Measurements from ENCODE around the gene ITGAL. TPM values are rescaled to one million over a fixed set of nuclear protein-coding genes. Genes with fewer than 3 reads are reported as not detected.
"Not testable (repeated sequence)": the region's sequence is repeated elsewhere in the genome, so short reads cannot be mapped to it uniquely, and the experiment has no call there.

Gene ITGAL
- polyA plus RNA-seq (ENCODE audit: insufficient read length in 3 of 3): 1 to 10 TPM; 2.0 to 2.8 (median 2.6) TPM

DNA sequence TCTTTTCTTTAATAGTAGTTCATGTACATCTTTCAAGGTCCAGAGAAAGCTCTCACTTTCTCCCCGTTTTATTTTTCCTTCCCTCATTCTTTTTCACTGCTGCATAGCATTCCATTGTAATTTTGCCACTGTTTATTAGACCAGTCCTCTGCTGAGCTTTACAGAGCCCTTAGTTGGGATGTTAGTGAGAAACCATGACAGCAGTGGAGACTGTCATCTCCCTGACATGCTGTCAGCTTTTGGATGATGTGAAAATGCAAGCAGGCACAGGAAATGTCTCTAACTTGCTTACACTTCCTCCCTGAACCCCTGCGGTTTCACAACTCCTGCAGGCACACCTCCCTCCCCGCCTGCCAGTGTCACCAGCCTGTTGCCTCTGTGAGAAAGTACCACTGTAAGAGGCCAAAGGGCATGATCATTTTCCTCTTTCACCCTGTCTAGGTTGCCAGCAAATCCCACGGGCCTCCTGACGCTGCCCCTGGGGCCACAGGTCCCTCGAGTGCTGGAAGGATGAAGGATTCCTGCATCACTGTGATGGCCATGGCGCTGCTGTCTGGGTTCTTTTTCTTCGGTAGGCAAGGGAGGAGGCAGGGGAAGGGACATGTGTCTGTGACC is at the start of gene ITGAL:
Gene ITGAL (plus strand): TSS at position 415 of the 615 bp plus-strand sequence. CDS start 96 bp downstream, at position 511.
- no peak for DNase-seq (ENCODE audit: low read depth in 3 of 3, low spot score in 2 of 3)

DNA sequence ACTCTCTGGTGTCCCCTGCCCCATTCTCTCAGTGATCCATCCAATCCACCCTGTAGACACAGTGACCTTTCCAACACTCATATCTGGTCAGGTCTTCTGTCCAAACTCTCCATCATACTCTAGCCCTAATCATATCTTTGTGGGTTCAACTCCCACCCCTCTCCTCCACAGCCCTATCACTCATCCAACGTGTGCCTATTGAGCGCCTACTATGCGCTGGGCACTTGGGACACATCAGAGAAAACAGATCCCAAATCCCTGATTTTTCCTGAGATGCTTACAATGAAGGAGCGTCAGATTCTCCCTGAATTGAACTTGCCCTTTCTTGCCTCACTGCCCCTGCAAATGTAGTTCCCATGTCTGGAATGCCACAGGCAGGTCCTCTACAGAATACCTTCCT is 44.5 kb upstream of the ITGAL start:
- no peak for DNase-seq (ENCODE audit: low read depth in 3 of 3, low spot score in 2 of 3)

DNA sequence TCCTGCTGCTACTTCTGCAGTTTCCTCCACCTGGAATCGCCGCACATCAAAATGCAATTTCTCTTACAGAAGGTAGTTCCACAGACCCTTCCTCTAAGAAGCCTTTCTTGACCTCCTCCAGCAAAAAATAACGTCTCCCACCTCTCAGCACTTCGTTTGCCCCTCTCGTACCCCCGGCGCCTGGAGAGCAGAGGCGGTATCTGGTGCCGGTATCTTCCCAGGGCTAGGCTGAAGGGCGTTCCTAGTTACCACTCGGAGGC is 43.2 kb upstream of the ITGAL start:
- DNase-seq (ENCODE audit: low read depth in 3 of 3, low spot score in 2 of 3): no peak

DNA sequence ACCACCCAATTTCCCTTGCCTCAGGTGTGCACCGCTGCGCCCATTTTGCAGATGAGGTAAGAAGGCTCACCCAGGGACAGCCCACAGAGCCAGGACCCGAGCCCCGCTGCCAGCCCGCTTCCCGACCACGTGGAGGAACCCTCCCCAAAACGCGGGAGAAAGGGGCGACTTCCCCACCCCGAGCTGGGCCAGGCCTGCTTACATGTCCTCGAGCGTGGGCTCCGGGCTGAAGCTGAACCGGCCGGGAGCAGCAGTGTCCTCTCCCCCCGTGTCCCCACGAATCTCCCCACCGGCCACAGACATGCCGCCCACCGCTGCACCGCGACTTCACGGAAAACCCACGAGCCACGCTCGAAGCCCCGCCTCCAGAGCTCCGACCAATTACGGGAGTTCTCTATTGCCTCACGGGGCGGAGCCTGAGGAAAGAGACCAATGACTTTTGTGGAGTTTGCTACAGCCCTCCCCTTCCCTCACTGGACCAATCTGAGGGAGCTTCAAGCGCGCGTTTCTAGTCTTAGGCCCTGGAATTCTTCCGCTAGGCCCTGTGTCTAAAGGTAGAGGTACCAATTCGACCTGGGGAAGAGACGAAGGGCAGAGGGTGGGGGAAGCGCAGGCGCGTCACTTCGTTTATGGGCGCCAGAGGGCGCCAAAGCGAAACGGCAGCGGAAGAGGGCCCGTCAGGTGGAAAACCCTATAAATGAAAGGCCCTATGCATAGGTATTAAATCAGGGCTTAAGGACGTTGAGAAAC is 42.7 kb upstream of the ITGAL start, which contains the start of gene DCTPP1:
Gene DCTPP1 (minus strand): TSS at position 353 of the 750 bp plus-strand sequence. CDS start 50 bp downstream, at position 303.
- DNase-seq (ENCODE audit: low read depth in 3 of 3, low spot score in 2 of 3): peak; percentile 93 to 97 (median 96)

DNA sequence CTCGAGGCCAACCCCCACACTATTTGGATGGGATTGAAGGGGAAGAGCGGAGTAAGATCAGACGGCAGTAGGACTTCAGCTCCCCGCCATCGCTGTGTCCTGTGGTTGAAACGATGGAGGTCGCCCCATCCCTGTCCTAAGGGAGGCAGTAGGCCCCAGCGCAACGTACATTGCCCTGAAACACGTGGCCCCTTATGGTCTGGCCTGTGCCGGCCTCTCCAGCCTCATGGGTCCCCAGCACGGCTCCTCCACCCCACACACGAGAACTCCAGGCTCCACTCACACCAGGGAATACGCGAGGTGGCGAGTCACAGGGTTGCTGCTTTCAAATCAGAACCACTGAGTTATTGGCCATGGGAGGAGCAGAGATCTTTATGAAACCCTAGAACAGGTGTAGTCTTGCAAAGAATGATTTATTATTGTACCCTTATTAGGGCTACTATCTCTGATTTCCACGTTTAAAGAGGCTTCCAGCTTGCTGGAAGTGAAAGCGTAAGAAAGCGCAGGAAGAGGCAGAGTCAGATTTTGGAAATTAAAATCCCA is 42.0 kb upstream of the ITGAL start:
- DNase-seq (ENCODE audit: low read depth in 3 of 3, low spot score in 2 of 3): no peak

DNA sequence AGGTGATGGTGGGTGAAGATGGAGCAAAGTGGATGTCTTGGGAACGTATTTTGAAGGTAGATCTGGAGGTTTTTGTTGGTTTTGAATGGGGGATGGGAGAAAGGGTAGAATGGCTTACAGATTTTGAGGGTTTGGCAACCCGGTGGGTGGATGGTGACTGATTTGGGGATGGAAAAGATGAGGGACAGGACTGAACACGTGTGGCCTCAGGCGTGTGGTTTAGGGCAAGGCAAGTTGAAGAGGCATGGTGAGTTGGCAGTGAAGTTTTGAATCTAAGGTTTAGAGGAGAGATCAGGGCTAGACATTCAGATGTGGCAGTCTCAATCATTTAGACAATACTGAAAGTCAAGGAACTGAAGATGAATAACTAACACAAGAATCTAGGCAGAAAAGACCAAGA is 37.7 kb upstream of the ITGAL start:
- no peak for DNase-seq (ENCODE audit: low read depth in 3 of 3, low spot score in 2 of 3)

DNA sequence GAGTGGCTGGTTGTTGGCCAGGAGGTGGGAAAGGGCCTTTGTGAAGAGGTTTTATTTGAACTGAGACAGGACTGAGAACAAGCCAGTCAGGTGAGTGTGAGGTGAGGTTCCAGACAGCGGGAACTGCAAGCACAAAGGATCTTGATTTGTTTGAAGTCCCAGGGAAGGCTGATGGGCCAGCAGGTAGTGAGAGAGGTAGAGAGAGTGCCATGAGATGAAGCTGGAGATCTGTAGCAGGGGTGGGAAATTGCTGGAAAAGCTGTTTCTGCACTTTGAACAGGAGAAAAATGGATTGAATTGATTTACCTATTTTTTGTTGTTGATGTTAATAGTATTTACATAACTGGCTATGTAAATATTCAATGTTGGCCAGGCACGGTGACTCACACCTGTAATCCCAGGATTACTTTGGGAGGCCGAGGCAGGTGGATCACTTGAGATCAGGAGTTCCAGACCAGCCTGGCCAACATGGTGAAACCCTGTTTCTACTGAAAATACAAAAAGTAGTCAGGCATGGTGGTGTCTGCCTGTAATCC is 35.0 kb upstream of the ITGAL start:
- DNase-seq (ENCODE audit: low read depth in 3 of 3, low spot score in 2 of 3): no peak

DNA sequence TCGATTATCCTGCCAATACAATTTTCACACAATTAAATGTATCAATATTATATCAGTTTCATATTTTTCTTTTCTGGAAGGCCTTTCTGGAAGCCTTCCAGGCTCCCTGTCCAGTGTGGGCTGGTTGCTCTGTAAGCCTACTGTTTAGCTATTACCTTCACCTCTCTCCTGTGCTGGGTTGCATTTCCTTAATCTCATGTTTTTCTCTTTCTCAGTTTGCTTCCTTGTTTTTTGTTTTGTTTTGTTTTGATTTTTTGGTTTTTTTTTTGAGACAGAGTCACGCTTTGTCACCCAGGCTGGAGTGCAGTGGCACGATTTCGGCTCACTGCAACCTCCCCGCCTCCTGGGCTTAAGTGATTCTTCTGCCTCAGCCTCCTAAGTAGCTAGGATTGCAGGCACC is 33.7 kb upstream of the ITGAL start:
- no peak for DNase-seq (ENCODE audit: low read depth in 3 of 3, low spot score in 2 of 3)

DNA sequence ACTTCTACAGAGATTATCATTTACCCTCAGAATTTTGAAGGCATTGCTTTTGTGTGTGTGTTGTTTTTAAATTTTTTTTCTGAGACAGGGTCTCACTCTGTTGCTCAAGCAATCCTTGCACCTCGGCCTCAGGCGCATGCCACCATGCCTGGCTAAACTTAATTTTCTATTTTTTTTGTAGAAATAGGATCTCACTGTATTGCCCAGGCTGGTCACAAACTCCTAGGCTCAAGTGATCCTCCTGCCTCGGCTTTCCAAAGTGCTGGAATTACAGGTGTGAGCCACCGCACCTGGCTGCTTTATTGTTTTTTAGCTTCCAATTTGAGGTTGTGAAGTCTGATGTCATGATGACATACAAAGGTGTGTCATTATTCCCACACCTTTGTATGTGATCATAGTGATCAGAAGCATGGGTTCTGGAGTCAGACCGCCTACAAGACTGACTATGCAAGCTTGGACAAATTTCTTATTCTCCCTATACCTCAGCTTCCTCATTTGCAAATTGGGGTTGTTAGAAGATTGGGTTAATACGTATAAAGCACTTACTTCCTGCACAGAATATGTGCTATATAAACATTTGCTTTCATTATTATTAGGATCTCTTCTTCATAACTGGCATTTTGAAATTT is 32.7 kb upstream of the ITGAL start:
- no peak for DNase-seq (ENCODE audit: low read depth in 3 of 3, low spot score in 2 of 3)

DNA sequence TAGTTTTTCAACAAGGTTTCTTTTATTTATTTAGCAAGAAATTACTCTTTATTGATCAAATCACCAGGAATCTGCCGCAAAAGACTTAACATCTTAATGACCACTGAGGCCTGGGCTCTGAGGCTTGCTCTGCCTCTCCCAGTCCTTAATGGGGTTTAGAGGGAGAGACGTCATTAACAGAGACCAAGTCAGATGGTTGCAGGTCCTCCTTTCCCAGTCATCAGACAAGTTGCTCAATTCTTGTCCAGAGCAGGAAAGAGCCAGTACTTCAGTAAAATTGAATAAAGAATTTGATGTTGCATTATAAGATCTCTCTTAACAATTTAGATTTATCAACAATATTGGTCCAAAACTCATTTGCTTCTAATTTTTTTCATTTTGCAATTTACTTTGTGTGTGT is 28.9 kb upstream of the ITGAL start:
- no peak for DNase-seq (ENCODE audit: low read depth in 3 of 3, low spot score in 2 of 3)

DNA sequence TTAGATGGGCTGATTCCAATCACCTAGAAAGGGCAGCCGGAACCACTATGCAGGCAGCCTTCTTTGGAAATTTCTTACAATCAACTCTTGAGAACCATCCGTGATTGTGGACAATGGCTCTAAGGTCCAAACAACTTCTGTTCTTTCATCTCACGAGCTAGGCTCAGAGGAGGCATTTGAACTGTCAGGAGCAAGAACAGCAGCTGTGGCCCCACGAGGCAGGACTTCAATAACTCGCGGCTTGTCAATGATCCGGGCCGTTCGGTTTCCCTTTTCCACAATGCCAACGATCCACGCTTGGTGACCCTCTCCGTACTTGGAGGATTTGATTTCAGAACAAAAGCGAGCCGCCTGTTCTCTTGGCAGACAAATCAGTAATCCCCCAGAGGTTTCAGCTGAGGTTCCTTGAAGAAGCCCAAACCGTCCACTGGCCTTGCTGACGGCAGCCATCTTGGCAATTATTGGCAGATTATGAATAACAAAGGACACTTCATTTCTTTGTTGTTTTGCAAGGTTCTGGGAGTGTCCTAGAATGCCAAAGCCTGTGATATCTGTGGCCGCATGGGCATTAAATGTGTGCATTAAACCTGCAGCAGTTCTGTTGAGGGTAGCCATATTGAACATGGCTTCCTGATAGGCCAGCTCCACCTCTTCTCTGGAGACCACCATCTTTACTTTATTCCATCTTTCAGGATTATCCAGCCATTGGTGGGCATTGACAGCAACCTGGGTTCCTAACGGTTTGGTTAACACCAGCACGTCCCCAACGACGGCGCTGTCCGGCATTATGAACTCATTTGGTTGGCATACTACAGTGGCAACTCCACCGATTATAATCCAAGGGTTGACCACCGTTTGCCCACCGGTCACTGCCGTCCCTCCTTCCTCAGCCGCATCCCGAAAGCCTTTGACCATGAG is 28.1 kb upstream of the ITGAL start:
- no peak for DNase-seq (ENCODE audit: low read depth in 3 of 3, low spot score in 2 of 3)

DNA sequence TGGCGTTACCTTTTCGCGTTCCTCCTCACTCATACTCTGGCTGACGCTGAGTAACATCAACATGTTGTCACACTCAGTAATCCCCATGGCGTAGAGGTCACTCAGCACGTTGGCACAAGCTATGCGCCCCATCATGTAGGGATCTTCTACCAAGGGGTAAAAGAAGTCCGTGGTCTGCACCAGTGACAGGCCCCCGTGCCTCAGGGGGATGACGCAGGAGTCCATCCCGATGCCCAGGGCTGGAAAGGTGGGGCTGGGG is 27.5 kb upstream of the ITGAL start:
- no peak for DNase-seq (ENCODE audit: low read depth in 3 of 3, low spot score in 2 of 3)

DNA sequence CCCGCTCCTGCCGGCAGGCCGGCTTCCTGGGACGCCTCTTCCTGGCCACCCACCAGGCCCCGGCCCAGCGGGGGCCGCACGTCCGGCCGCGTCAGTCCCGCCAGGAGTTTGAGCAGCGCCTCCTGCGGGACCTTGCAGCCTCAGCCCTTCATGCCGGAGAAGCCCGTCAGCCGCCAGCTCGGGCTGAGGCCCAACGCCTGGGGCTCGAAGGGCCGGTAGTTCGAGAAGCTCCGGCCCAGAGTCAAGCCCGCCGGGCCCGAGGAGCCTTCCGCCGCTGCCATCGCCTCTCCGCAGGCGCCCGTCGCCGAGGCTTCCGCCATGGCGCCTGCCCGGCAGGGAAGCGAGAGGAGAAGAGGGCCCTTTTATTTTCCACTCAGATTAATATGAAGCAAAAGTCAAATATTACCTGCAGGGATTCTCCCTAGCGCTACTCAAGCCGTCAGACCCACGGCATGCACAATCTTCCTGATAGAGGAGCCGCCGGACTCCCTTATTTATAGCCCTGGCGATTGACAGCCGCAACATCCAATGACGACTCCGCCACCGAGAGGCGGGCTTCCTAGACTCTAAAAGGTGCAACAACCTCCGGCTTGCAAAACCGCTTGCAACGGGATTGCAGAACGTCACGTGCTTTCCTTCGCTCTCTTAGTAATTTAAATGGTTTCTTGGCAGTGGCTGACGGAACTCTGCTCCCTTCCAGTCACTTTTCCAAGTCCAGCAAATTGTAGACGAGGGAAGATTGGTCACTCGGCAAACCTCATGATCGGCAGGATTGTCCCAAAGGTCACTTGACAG is 26.9 kb upstream of the ITGAL start, which contains the start of gene SEPHS2:
Gene SEPHS2 (minus strand): TSS at position 467 of the 795 bp plus-strand sequence. CDS start 147 bp downstream, at position 320.
- DNase-seq (ENCODE audit: low read depth in 3 of 3, low spot score in 2 of 3): peak; percentile 93 to 94 (median 94)

DNA sequence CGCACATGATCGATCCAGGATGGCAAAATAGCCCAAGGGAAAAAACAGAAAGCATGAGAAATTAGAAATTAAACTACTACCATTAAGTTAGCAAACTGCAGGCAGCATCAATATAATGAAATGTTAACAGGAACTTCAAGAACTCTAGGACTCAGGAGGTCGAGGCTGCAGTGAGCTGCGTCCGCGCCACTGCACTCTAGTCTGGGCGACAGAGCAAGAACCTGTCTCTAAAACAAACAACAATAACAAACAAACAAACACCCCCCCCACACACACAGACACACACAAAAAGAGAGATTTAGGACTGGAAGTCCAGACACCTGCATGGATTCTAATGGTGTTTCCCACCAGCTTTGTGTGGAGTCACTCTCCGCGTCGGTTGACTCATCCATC is 26.3 kb upstream of the ITGAL start:
- DNase-seq (ENCODE audit: low read depth in 3 of 3, low spot score in 2 of 3): no peak

DNA sequence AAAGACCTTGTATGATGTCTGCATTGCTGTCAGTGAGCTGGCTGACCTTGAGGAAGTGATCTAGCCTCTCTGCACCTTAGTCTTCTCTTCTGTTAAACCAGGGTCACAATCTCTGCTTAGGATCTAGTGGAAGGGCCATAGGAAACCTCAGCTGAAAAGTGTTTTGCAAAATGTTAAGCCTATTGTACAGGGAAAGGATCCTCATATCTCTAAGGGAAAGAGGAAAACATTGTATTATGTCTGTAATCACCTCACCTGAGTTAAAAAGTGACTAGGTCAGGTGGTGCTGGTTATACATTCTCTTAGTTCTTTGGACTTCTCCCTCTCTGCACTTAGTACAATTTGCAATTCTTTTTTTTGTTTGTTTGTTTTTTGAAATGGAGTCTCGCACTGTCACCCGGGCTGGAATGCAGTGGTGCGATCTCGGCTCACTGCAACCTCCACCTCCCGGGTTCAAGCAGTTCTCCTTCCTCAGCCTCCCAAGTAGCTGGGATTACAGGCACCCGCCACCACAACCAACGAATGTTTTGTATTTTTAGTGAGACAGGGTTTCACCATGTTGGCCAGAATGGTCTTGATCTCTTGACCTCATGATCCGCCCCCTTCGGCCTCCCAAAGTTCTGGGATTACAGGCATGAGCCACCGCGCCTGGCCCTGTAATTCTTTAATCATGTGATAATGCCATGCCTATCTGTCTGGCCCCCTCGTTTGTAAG is 24.9 kb upstream of the ITGAL start:
- DNase-seq (ENCODE audit: low read depth in 3 of 3, low spot score in 2 of 3): no peak

DNA sequence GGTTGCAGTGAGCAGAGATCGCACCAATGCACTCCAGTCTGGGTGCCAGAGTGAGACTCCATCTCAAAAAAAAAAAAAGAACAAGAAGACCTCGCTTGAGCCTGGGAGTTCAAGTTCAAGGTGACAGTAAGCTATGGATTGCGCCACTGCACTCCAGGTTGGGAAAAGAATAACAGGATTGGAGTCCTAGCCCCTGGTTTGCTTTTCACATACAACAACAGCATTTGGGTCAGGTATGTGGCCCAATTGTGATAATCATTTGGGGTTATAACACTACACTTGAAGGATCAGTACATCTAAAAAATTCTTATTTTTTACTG is 23.5 kb upstream of the ITGAL start:
- DNase-seq (ENCODE audit: low read depth in 3 of 3, low spot score in 2 of 3): no peak

DNA sequence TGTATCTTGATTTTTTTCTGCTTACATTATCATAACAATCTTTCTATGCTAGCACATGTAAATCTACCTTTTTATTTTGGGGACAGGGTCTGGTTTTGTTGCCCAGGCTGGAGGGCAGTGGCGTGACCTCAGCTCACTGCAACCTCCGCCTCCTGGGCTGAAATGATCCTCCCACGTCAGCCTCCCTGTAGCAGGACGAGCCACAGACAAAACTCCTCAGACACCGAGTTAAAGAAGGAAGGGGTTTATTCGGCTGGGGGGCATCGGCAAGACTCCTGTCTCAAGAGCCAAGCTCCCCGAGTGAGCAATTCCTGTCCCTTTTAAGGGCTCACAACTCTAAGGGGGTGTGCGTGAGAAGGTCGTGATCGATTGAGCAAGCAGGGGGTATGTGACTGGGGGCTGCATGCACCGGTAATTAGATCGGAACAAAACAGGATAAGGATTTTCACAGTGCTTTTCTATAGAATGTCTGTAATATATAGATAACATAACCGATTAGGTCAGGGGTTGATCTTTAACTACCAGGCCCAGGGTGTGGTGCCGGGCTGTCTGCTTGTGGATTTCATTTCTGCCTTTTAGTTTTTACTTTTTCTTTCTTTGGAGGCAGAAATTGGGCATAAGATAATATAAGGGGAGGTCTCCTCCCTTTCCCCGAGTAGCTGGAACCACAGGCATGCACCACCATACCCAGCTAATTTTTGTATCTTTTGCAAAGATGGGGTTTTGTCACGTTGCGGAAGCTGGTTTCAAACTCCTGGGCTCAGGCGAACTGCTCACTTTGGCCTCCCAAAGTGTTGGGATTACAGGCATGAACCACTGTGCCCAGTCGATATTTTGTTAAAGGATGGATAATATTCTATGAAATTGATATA is 19.6 kb upstream of the ITGAL start:
- DNase-seq (ENCODE audit: low read depth in 3 of 3, low spot score in 2 of 3): not testable (repeated sequence)

DNA sequence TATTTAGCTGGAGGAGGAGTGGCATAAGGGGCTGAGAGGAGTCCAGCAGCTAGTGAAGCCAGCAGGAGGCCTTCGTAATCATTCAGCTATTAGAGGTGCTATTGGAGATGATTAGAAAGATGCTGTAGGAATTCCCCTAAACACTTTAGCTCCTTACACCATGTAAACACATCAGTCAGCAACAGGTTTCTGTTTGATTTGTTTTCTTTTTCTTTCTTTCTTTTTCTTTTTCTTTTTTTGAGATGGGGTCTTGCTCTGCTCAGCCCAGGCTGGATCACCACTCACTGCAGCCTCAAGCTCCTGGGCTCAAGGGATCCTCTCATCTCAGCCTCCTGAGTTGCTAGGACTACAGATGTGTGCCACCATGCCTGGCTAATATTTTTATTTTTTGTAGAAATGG is 16.2 kb upstream of the ITGAL start:
- no peak for DNase-seq (ENCODE audit: low read depth in 3 of 3, low spot score in 2 of 3)

Measured in right renal cortex interstitium (tissue), 3 donors.